ENCODE results near the gene LARGE1.

DNA sequence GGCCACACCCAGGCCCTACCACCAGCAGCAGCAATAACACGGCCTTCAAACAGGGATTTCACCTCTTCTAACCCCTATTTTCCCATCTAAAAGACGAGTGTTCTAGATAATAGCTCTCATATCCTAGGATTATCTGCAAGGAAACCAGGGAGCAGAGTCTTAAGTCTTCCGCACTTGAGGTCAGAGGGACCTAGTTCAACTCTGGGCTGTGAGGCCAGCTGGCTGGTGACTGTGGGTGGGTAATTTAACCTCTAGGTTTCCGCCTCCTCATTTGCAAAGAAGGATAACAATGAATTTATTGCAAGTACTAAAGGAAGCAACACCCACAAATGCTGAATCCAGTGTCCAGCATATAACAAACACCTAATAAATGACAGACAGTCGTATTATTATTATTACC lies 70.1 kb downstream of the LARGE1 start:
- no peak for TF ChIP-seq YY1 (IDR thresholded peaks at IDR 0.05; ENCODE audit: low read depth, low read length)
- TF ChIP-seq POLR2AphosphoS5 (IDR thresholded peaks at IDR 0.05; ENCODE audit: low read depth, low read length) = no peak
- TF ChIP-seq, protein P1, sequence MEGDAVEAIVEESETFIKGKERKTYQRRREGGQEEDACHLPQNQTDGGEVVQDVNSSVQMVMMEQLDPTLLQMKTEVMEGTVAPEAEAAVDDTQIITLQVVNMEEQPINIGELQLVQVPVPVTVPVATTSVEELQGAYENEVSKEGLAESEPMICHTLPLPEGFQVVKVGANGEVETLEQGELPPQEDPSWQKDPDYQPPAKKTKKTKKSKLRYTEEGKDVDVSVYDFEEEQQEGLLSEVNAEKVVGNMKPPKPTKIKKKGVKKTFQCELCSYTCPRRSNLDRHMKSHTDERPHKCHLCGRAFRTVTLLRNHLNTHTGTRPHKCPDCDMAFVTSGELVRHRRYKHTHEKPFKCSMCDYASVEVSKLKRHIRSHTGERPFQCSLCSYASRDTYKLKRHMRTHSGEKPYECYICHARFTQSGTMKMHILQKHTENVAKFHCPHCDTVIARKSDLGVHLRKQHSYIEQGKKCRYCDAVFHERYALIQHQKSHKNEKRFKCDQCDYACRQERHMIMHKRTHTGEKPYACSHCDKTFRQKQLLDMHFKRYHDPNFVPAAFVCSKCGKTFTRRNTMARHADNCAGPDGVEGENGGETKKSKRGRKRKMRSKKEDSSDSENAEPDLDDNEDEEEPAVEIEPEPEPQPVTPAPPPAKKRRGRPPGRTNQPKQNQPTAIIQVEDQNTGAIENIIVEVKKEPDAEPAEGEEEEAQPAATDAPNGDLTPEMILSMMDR (IDR thresholded peaks at IDR 0.05; ENCODE audit: control extremely low read depth in 1 of 3, insufficient read depth in 1 of 3, low read depth in 1 of 3, low read length in 3 of 3) = no peak
- no peak for TF ChIP-seq EP300 (IDR thresholded peaks at IDR 0.05; ENCODE audit: borderline replicate concordance in 1 of 2, low read depth in 2 of 2, low read length in 2 of 2)
- no peak for TF ChIP-seq BCL11A (IDR thresholded peaks at IDR 0.05; ENCODE audit: low read depth in 2 of 2, low read length in 2 of 2)
- no peak for TF ChIP-seq KDM5A (IDR thresholded peaks at IDR 0.05; ENCODE audit: low read length)
- TF ChIP-seq SP4 (IDR thresholded peaks at IDR 0.05; ENCODE audit: low read length) = no peak
- TF ChIP-seq POLR2A (IDR thresholded peaks at IDR 0.05; ENCODE audit: control extremely low read depth in 1 of 2, low read depth in 2 of 2, low read length in 2 of 2) = no peak
